Vagina (tissue), 2 donors: ENCODE measurements around the gene DBP.
A peak's percentile ranks its signal among the peaks of the same experiment; 100 is the strongest.

ENCODE experiments used
- POLR2A ChIP-seq, 2 donors: fragments of 450-650 bp; IDR thresholded peaks; one replicate each; pipeline ENCODE4 v1.6.1; 2017; ENCODE audit warnings: antibody characterized with exemption in 2 of 2, mild to moderate bottlenecking in 2 of 2, moderate library complexity in 2 of 2
- TF ChIP-seq, protein P1 (sequence below), 3 experiments: fragments of 450-650 bp in 2 of 3; fragments of 200-600 bp in 1 of 3; sonication (generic) in 1 of 3; IDR thresholded peaks; one replicate each; pipeline ENCODE4 v1.5.1; 2017 to 2019; ENCODE audit warnings: antibody characterized with exemption in 3 of 3, mild to moderate bottlenecking in 2 of 3, moderate library complexity in 2 of 3

- peak in 1 of 2 donors; percentile 26 for TF ChIP-seq POLR2A (IDR thresholded peaks at IDR 0.05)
- TF ChIP-seq, protein P1, sequence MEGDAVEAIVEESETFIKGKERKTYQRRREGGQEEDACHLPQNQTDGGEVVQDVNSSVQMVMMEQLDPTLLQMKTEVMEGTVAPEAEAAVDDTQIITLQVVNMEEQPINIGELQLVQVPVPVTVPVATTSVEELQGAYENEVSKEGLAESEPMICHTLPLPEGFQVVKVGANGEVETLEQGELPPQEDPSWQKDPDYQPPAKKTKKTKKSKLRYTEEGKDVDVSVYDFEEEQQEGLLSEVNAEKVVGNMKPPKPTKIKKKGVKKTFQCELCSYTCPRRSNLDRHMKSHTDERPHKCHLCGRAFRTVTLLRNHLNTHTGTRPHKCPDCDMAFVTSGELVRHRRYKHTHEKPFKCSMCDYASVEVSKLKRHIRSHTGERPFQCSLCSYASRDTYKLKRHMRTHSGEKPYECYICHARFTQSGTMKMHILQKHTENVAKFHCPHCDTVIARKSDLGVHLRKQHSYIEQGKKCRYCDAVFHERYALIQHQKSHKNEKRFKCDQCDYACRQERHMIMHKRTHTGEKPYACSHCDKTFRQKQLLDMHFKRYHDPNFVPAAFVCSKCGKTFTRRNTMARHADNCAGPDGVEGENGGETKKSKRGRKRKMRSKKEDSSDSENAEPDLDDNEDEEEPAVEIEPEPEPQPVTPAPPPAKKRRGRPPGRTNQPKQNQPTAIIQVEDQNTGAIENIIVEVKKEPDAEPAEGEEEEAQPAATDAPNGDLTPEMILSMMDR (IDR thresholded peaks at IDR 0.05): no peak
Measured at GRCh38 chr19:48637948-48638830, 1.0 kb upstream of the DBP start.
